SK-N-SH (cell line): ENCODE measurements around the gene MRPS24. TPM values are rescaled to one million over a fixed set of nuclear protein-coding genes. Genes with fewer than 3 reads are reported as not detected.
"Not testable (repeated sequence)": the region's sequence is repeated elsewhere in the genome, so short reads cannot be mapped to it uniquely, and the experiment has no call there.

Experiments
- CTCF ChIA-PET: fragments of 300-600, 350-600 bp; formaldehyde crosslinking; extraction: SDS; loops from one replicate; lab custom pipeline; 2021; lab: Yijun Ruan, JAX
- POLR2A ChIA-PET: fragments of 350-600 bp; sonication (Branson Sonifier 250); formaldehyde crosslinking; extraction: SDS; loops from one replicate; lab custom pipeline; 2020; ENCODE audit warnings: antibody characterized with exemption, inconsistent platforms; lab: Yijun Ruan, JAX
- DNase-seq: peaks from one replicate; pipeline ENCODE4 v3.0.0; 2012
- H2AFZ ChIP-seq: fragments of 200-600 bp; sonication (generic); 2 replicates; pipeline ENCODE4 v1.8.1; 2016; ENCODE audit warnings: antibody characterized with exemption, mild to moderate bottlenecking, low read depth
- H3F3A ChIP-seq: fragments of 200-600 bp; sonication (generic); replicated peaks from 2 replicates; pipeline ENCODE3; 2016; ENCODE audit warnings: antibody characterized with exemption, mild to moderate bottlenecking; ENCODE audit not compliant: insufficient read depth
- H3K27ac ChIP-seq, 2 experiments: fragments of 200-500 bp in 1 of 2; fragments of 200-600 bp in 1 of 2; sonication (Bioruptor generic) in 1 of 2; sonication (generic), shearing (Covaris generic) in 1 of 2; 2 replicates each; pipeline versions ENCODE4 v1.5.1 to v1.6.1; 2014 to 2016; ENCODE audit warnings: low read depth in 2 of 2, inconsistent platforms in 1 of 2, low read length in 1 of 2, mild to moderate bottlenecking in 1 of 2, mixed read lengths in 1 of 2
- H3K27me3 ChIP-seq: fragments of 200-600 bp; sonication (generic), shearing (Covaris generic); 2 replicates; pipeline ENCODE4 v1.6.1; 2016; ENCODE audit warnings: mixed run types; ENCODE audit not compliant: insufficient read depth
- H3K36me3 ChIP-seq, 2 experiments: fragments of 200-500 bp in 1 of 2; fragments of 200-600 bp in 1 of 2; sonication (Bioruptor generic) in 1 of 2; sonication (generic) in 1 of 2; replicated peaks in 1 of 2; 2 replicates each; pipeline versions ENCODE3 to v1.5.1; 2014 to 2016; ENCODE audit warnings: low read length in 1 of 2, mild to moderate bottlenecking in 1 of 2; ENCODE audit not compliant: insufficient read depth in 2 of 2, control insufficient read depth in 1 of 2
- H3K4me1 ChIP-seq, 2 experiments: fragments of 200-500 bp in 1 of 2; fragments of 200-600 bp in 1 of 2; sonication (Bioruptor generic) in 1 of 2; sonication (generic), shearing (Covaris generic) in 1 of 2; 2 replicates each; pipeline versions ENCODE4 v1.5.1 to v1.6.1; 2014 to 2016; ENCODE audit warnings: low read depth in 1 of 2, low read length in 1 of 2, mixed run types in 1 of 2; ENCODE audit not compliant: insufficient read depth in 2 of 2, control insufficient read depth in 1 of 2
- H3K4me2 ChIP-seq: fragments of 200-600 bp; sonication (generic), shearing (Covaris generic); 2 replicates; pipeline ENCODE4 v1.6.1; 2017; ENCODE audit warnings: mixed run types
- H3K4me3 ChIP-seq, 2 experiments: fragments of 200-500 bp in 1 of 2; fragments of 200-600 bp in 1 of 2; sonication (Bioruptor generic) in 1 of 2; sonication (generic), shearing (Covaris generic) in 1 of 2; 2 replicates each; pipeline versions ENCODE4 v1.5.1 to v1.8.1; 2014 to 2016; ENCODE audit warnings: low read depth in 2 of 2, inconsistent platforms in 1 of 2, low read length in 1 of 2, mild to moderate bottlenecking in 1 of 2, mixed read lengths in 1 of 2, moderate library complexity in 1 of 2
- H3K79me2 ChIP-seq: fragments of 200-600 bp; sonication (generic); 2 replicates; pipeline ENCODE4 v1.8.1; 2017; ENCODE audit warnings: mild to moderate bottlenecking; ENCODE audit not compliant: insufficient read depth
- H3K9ac ChIP-seq: fragments of 200-600 bp; sonication (generic); 2 replicates; pipeline ENCODE4 v1.6.1; 2017; ENCODE audit warnings: mixed run types
- H3K9me2 ChIP-seq: fragments of 200-600 bp; sonication (generic); 2 replicates; pipeline ENCODE4 v1.6.1; 2017; ENCODE audit warnings: mixed run types
- H3K9me3 ChIP-seq: fragments of 200-600 bp; sonication (generic); 2 replicates; pipeline ENCODE4 v1.6.1; 2017; ENCODE audit warnings: mixed run types, mild to moderate bottlenecking, moderate library complexity
- H4K20me1 ChIP-seq: fragments of 200-600 bp; sonication (generic); 2 replicates; pipeline ENCODE4 v1.6.1; 2017; ENCODE audit warnings: mild to moderate bottlenecking, mixed run types; ENCODE audit not compliant: insufficient read depth
- ELF1 ChIP-seq: IDR thresholded peaks from 2 replicates; pipeline ENCODE4 v1.4.0; 2012
- FOSL2 ChIP-seq: IDR thresholded peaks from 2 replicates; pipeline ENCODE4 v1.4.0; 2012; ENCODE audit warnings: low read depth, mild to moderate bottlenecking, moderate library complexity, borderline replicate concordance
- FOXM1 ChIP-seq: IDR thresholded peaks from 2 replicates; pipeline ENCODE4 v1.4.0; 2012; ENCODE audit warnings: low read depth, mild to moderate bottlenecking
- GATA2 ChIP-seq: sonication (generic); formaldehyde crosslinking; IDR thresholded peaks from 2 replicates; pipeline ENCODE4 v1.5.0; 2020; ENCODE audit warnings: mild to moderate bottlenecking, missing genetic modification reagents
- JUND ChIP-seq: IDR thresholded peaks from 2 replicates; pipeline ENCODE4 v1.4.0; 2012
- NRF1 ChIP-seq: IDR thresholded peaks from 2 replicates; pipeline ENCODE4 v1.6.1; 2012; ENCODE audit warnings: low read depth, mild to moderate bottlenecking, low read length
- RAD21 ChIP-seq: IDR thresholded peaks from 2 replicates; pipeline ENCODE4 v1.6.1; 2012; ENCODE audit warnings: mild to moderate bottlenecking, low read length
- RXRA ChIP-seq: IDR thresholded peaks from 2 replicates; pipeline ENCODE4 v1.4.0; 2012; ENCODE audit warnings: low read depth, mild to moderate bottlenecking, borderline replicate concordance
- SIN3A ChIP-seq: IDR thresholded peaks from 2 replicates; pipeline ENCODE4 v1.6.1; 2012; ENCODE audit warnings: low read depth, mild to moderate bottlenecking, low read length, moderate library complexity, borderline replicate concordance
- SMC3 ChIP-seq: IDR thresholded peaks from 2 replicates; pipeline ENCODE4 v1.6.1; 2012; ENCODE audit warnings: low read depth, low read length, improper control_type of control experiment
- TAF1 ChIP-seq: IDR thresholded peaks from 2 replicates; pipeline ENCODE4 v1.6.1; 2012; ENCODE audit warnings: low read depth, mild to moderate bottlenecking, low read length, moderate library complexity, borderline replicate concordance
- TCF12 ChIP-seq: IDR thresholded peaks from 2 replicates; pipeline ENCODE4 v1.4.0; 2012
- YY1 ChIP-seq: IDR thresholded peaks from 2 replicates; pipeline ENCODE4 v1.4.0; 2012; ENCODE audit warnings: low read depth, mild to moderate bottlenecking
- WGBS: methylation state at CpG from one replicate; pipeline ENCODE4 v1.1.6; 2017; ENCODE audit warnings: low lambda C conversion rate; 5-methylcytosine and 5-hydroxymethylcytosine counted together
- polyA plus RNA-seq, 3 experiments: library from polyadenylated mRNA; depleted of rRNA; stranded (reverse); fragments of >200 nt; gene quantifications; 2 replicates each; pipeline ENCODE4 v1.2.3, GENCODE V29; 2012
- small RNA-seq, 7 experiments: library from RNA; depleted of rRNA; stranded (forward); fragments of <200 nt; gene quantifications; one replicate each; pipeline ENCODE3, GENCODE V24; 2012

MRPS24 gene
- polyA plus RNA-seq, 1 of the 3 experiments (the other 2 are of a cell fraction): 234 TPM

- Histone ChIP-seq H3K9me2 (no peaks in the 10 kb centered on the region), H3K4me2 (no peak overlapping the region), H3F3A (no peaks in the 10 kb centered on the region), H2AFZ (no peak overlapping the region), H3K9ac (no peak overlapping the region), H3K36me3 (no peaks in the 10 kb centered on the region), H3K27me3 (peaks cover 21% of the 10 kb centered on the region; the same call in 1 of the 2 replicates), H3K4me1 (no peaks in the 10 kb centered on the region; a peak in 1 of 4 replicates), H3K9me3 (no peaks in the 10 kb centered on the region), H4K20me1 (no peaks in the 10 kb centered on the region), H3K4me3 (no peak overlapping the region), H3K27ac (no peak overlapping the region), H3K79me2 (no peaks in the 10 kb centered on the region)
- DNase-seq: no peak
- CTCF ChIA-PET: interaction anchor here (0.7 to 10.1 kb wide), 4 partner anchors 11 to 241 kb away, joined by 4 to 119 read pairs (median 6); partner anchors contain the start of gene STK17A
- TF ChIP-seq SMC3: no peak
- TF ChIP-seq NRF1: no peak
- no peak for TF ChIP-seq TCF12
- TF ChIP-seq FOXM1: no peak
- TF ChIP-seq RAD21: no peak
- no peak for TF ChIP-seq ELF1
- TF ChIP-seq YY1: no peak
- TF ChIP-seq FOSL2: no peak
- no peak for TF ChIP-seq TAF1
- no peak for TF ChIP-seq SIN3A
- no peak for TF ChIP-seq RXRA
- TF ChIP-seq JUND: no peak
- TF ChIP-seq GATA2: no peak
- WGBS: 61% methylated on average over 6 of the region's 6 CpGs
- POLR2A ChIA-PET: no interaction called here
Measured at GRCh38 chr7:43823941-43824340, 45.4 kb downstream of the MRPS24 start.

- H4K20me1 ChIP-seq, H3K36me3 ChIP-seq, H3K9me2 ChIP-seq, H3K4me2 ChIP-seq, H3K9ac ChIP-seq, H3K4me3 ChIP-seq, POLR2A ChIA-PET, H3K4me1 ChIP-seq, H3K79me2 ChIP-seq, H2AFZ ChIP-seq, H3K27ac ChIP-seq, H3K9me3 ChIP-seq, DNase-seq, H3F3A ChIP-seq: not testable (repeated sequence)
- WGBS: 87% methylated on average over 7 of the region's 7 CpGs
- CTCF ChIA-PET: interaction anchor here (0.7 to 10.1 kb wide), 2 partner anchors 13 to 15 kb away, joined by 4 to 119 read pairs; no protein-coding TSS in a partner anchor
- H3K27me3 ChIP-seq: peaks cover 21% of the 10 kb centered on the region; the same call in 1 of the 2 replicates
Measured at GRCh38 chr7:43823425-43823824, 45.9 kb downstream of the MRPS24 start.

Small RNAs within 50 kb of the gene (small RNA-seq; reads per million reads assigned to genes)
- gene MRPS24: 0 to 2.6 (median 0.06) reads per million in 7 experiments

Other genes starting within 250 kb of the MRPS24 start
- 42.8 and 66.3 TPM in 2 replicates for gene COA1, start 140.0 kb downstream of the MRPS24 start, polyA plus RNA-seq (2012; rRNA removed)
- gene BLVRA, start 110.8 kb downstream of the MRPS24 start, polyA plus RNA-seq (2012; rRNA removed): 111 and 123 TPM in 2 replicates
- gene URGCP, start 37.1 kb upstream of the MRPS24 start, polyA plus RNA-seq (2012; rRNA removed): 22.9 and 23.1 TPM in 2 replicates
- gene UBE2D4, start 56.9 kb upstream of the MRPS24 start, polyA plus RNA-seq (2012; rRNA removed): 22.8 and 26.8 TPM in 2 replicates
- not detected in 2 replicates for gene SPDYE1, start 128.4 kb upstream of the MRPS24 start, polyA plus RNA-seq (2012; rRNA removed)
- 230 and 244 TPM in 2 replicates for gene DBNL, start 175.2 kb upstream of the MRPS24 start, polyA plus RNA-seq (2012; rRNA removed)
- gene PGAM2, start 196.1 kb upstream of the MRPS24 start, polyA plus RNA-seq (2012; rRNA removed): 0.79 and 1.5 TPM in 2 replicates
- 17.4 and 23.1 TPM in 2 replicates for gene POLM, start 213.0 kb upstream of the MRPS24 start, polyA plus RNA-seq (2012; rRNA removed)
- gene AEBP1, start 234.8 kb upstream of the MRPS24 start, polyA plus RNA-seq (2012; rRNA removed): 40.3 and 105 TPM in 2 replicates